Measurements from ENCODE around the gene IQCM.

IQCM gene

GRCh38 chr4:149784018-149784417, 31.6 kb downstream of the IQCM start:
- no peak for TF ChIP-seq CTCF (IDR thresholded peaks at IDR 0.05; ENCODE audit: low read depth, low read length)
- no peak overlapping the region for H3K4me3 ChIP-seq (ENCODE audit: low read depth, low read length)

GRCh38 chr4:149781150-149781549, 34.5 kb downstream of the IQCM start:
- TF ChIP-seq CTCF (IDR thresholded peaks at IDR 0.05; ENCODE audit: low read depth, low read length), result no peak

GRCh38 chr4:149768477-149768876, 47.2 kb downstream of the IQCM start:
- no peak for TF ChIP-seq CTCF (IDR thresholded peaks at IDR 0.05; ENCODE audit: low read depth, low read length)
- no peak overlapping the region for H3K4me3 ChIP-seq (ENCODE audit: low read depth, low read length)

More at GRCh38 chr4:149781150-149781549, 34.5 kb downstream of the IQCM start:
- no peak overlapping the region for H3K4me3 ChIP-seq (ENCODE audit: low read depth, low read length)

- no peak overlapping the region for H3K4me3 ChIP-seq (ENCODE audit: low read depth, low read length)
- no peak for TF ChIP-seq CTCF (IDR thresholded peaks at IDR 0.05; ENCODE audit: low read depth, low read length)
These were observed 49.5 kb downstream of the IQCM start for GRCh38 chr4:149766135-149766534.

GRCh38 chr4:149765630-149766029, 50.0 kb downstream of the IQCM start:
- H3K4me3 ChIP-seq (ENCODE audit: low read depth, low read length), result no peak overlapping the region
- TF ChIP-seq CTCF (IDR thresholded peaks at IDR 0.05; ENCODE audit: low read depth, low read length), result no peak

GRCh38 chr4:149755969-149756368, 59.7 kb downstream of the IQCM start:
- no peak overlapping the region for H3K4me3 ChIP-seq (ENCODE audit: low read depth, low read length)
- no peak for TF ChIP-seq CTCF (IDR thresholded peaks at IDR 0.05; ENCODE audit: low read depth, low read length)

- no peak overlapping the region for H3K4me3 ChIP-seq (ENCODE audit: low read depth, low read length)
- no peak for TF ChIP-seq CTCF (IDR thresholded peaks at IDR 0.05; ENCODE audit: low read depth, low read length)
These were observed 61.1 kb downstream of the IQCM start for GRCh38 chr4:149754526-149754925.

Measured in WI38 (cell line).